Measurements from ENCODE around the gene TADA1. TPM values are rescaled to one million over a fixed set of nuclear protein-coding genes. Genes with fewer than 3 reads are reported as not detected.
A peak's percentile ranks its signal among the peaks of the same experiment; 100 is the strongest.

TADA1 gene
- total RNA-seq, 1 donor from 2014 or later, result 9.9 TPM

- H3K4me3 ChIP-seq (ENCODE audit: insufficient read depth, low read depth, low read length), result no peak overlapping the region
- DNase-seq (ENCODE audit: low read depth), result no peak
- no peaks in the 10 kb centered on the region for H3K27me3 ChIP-seq (ENCODE audit: insufficient read depth, low read length)
- Mint-ChIP-seq H3K27me3 (ENCODE audit: low read depth, unreplicated experiment) (no peaks in the 10 kb centered on the region), H3K4me1 (ENCODE audit: low read depth, unreplicated experiment) (no peaks in the 10 kb centered on the region), H3K36me3 (ENCODE audit: low read depth, unreplicated experiment) (no peaks in the 10 kb centered on the region), H3K4me3 (ENCODE audit: unreplicated experiment) (no peak overlapping the region), H3K9me3 (ENCODE audit: unreplicated experiment) (no peaks in the 10 kb centered on the region), H3K27ac (ENCODE audit: unreplicated experiment) (no peak overlapping the region)
- no peaks in the 10 kb centered on the region for H3K9me3 ChIP-seq (ENCODE audit: insufficient read depth, low read depth, low read length)
- H4K20me1 ChIP-seq (ENCODE audit: insufficient read depth, low read length), result no peaks in the 10 kb centered on the region
- H3K36me3 ChIP-seq (ENCODE audit: insufficient read depth, low read length), result no peaks in the 10 kb centered on the region
- H3K79me2 ChIP-seq (ENCODE audit: insufficient read depth, low read length), result no peaks in the 10 kb centered on the region
- no peak overlapping the region for H3K4me2 ChIP-seq (ENCODE audit: low read length)
- H3K4me1 ChIP-seq (ENCODE audit: insufficient read depth, low read length), result no peaks in the 10 kb centered on the region
- H3K27ac ChIP-seq (ENCODE audit: low read depth, low read length), result no peak overlapping the region
- no peak overlapping the region for H3K9ac ChIP-seq (ENCODE audit: low read length)
- TF ChIP-seq EZH2 (IDR thresholded peaks at IDR 0.05; ENCODE audit: insufficient read depth, low read length), result no peak
- TF ChIP-seq CTCF (IDR thresholded peaks at IDR 0.05; ENCODE audit: insufficient read depth, low read depth, low read length), result no peak
- H2AFZ ChIP-seq (ENCODE audit: low read depth, low read length), result no peak overlapping the region
- FAIRE-seq, result no peak
Measured at GRCh38 chr1:166813508-166814223, 62.4 kb downstream of the TADA1 start.

DNA sequence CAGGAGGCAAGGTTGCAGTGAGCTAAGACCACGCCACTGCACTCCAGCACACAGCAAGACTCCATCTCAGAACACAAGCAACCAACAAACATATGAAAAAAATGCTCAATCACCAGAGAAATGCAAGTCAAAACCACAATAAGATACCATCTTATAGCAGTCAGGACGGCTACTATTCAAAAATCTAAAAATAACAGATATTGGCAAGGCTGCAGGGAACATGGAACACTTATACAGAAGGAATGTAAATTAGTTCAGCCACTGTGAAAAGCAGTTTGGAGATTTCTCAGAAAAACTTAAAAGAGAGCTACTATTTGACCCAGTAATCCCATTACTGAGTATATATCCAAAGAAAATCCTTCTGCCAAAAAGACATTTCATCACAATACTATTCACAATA lies 64.4 kb downstream of the TADA1 start:
- DNase-seq (ENCODE audit: low read depth) (peak; percentile 78), FAIRE-seq (no peak)
- Histone ChIP-seq H3K27ac (ENCODE audit: low read depth, low read length) (no peak overlapping the region), H2AFZ (ENCODE audit: low read depth, low read length) (no peak overlapping the region), H3K9ac (ENCODE audit: low read length) (no peak overlapping the region), H3K27me3 (ENCODE audit: insufficient read depth, low read length) (no peaks in the 10 kb centered on the region), H3K79me2 (ENCODE audit: insufficient read depth, low read length) (no peaks in the 10 kb centered on the region), H3K36me3 (ENCODE audit: insufficient read depth, low read length) (no peaks in the 10 kb centered on the region), H3K9me3 (ENCODE audit: insufficient read depth, low read depth, low read length) (no peaks in the 10 kb centered on the region), H3K4me3 (ENCODE audit: insufficient read depth, low read depth, low read length) (no peak overlapping the region), H4K20me1 (ENCODE audit: insufficient read depth, low read length) (no peaks in the 10 kb centered on the region), H3K4me2 (ENCODE audit: low read length) (no peak overlapping the region), H3K4me1 (ENCODE audit: insufficient read depth, low read length) (no peaks in the 10 kb centered on the region)
- Mint-ChIP-seq H3K4me3 (ENCODE audit: unreplicated experiment) (no peak overlapping the region), H3K36me3 (ENCODE audit: low read depth, unreplicated experiment) (no peaks in the 10 kb centered on the region), H3K9me3 (ENCODE audit: unreplicated experiment) (no peaks in the 10 kb centered on the region), H3K27me3 (ENCODE audit: low read depth, unreplicated experiment) (no peaks in the 10 kb centered on the region), H3K4me1 (ENCODE audit: low read depth, unreplicated experiment) (no peaks in the 10 kb centered on the region), H3K27ac (ENCODE audit: unreplicated experiment) (peak overlapping the region; percentile 2)
- TF ChIP-seq EZH2 (IDR thresholded peaks at IDR 0.05; ENCODE audit: insufficient read depth, low read length), result no peak
- TF ChIP-seq CTCF (IDR thresholded peaks at IDR 0.05; ENCODE audit: insufficient read depth, low read depth, low read length), result no peak

- FAIRE-seq, result no peak
- no peaks in the 10 kb centered on the region for H3K4me1 Mint-ChIP-seq (ENCODE audit: low read depth, unreplicated experiment)
- Histone ChIP-seq H3K27ac (ENCODE audit: low read depth, low read length) (no peak overlapping the region), H3K4me1 (ENCODE audit: insufficient read depth, low read length) (no peaks in the 10 kb centered on the region), H3K9ac (ENCODE audit: low read length) (no peak overlapping the region), H3K4me3 (ENCODE audit: insufficient read depth, low read depth, low read length) (no peak overlapping the region), H2AFZ (ENCODE audit: low read depth, low read length) (no peak overlapping the region), H3K9me3 (ENCODE audit: insufficient read depth, low read depth, low read length) (no peaks in the 10 kb centered on the region), H4K20me1 (ENCODE audit: insufficient read depth, low read length) (no peaks in the 10 kb centered on the region), H3K27me3 (ENCODE audit: insufficient read depth, low read length) (no peaks in the 10 kb centered on the region), H3K36me3 (ENCODE audit: insufficient read depth, low read length) (no peaks in the 10 kb centered on the region), H3K4me2 (ENCODE audit: low read length) (no peak overlapping the region), H3K79me2 (ENCODE audit: insufficient read depth, low read length) (no peaks in the 10 kb centered on the region)
- H3K27ac Mint-ChIP-seq (ENCODE audit: unreplicated experiment), result no peak overlapping the region
- no peak overlapping the region for H3K4me3 Mint-ChIP-seq (ENCODE audit: unreplicated experiment)
- DNase-seq (ENCODE audit: low read depth), result no peak
- no peaks in the 10 kb centered on the region for H3K9me3 Mint-ChIP-seq (ENCODE audit: unreplicated experiment)
- TF ChIP-seq EZH2 (IDR thresholded peaks at IDR 0.05; ENCODE audit: insufficient read depth, low read length), result no peak
- TF ChIP-seq CTCF (IDR thresholded peaks at IDR 0.05; ENCODE audit: insufficient read depth, low read depth, low read length), result no peak
- H3K27me3 Mint-ChIP-seq (ENCODE audit: low read depth, unreplicated experiment), result no peaks in the 10 kb centered on the region
- no peaks in the 10 kb centered on the region for H3K36me3 Mint-ChIP-seq (ENCODE audit: low read depth, unreplicated experiment)
Measured at GRCh38 chr1:166808952-166809351, 67.1 kb downstream of the TADA1 start.
